Neural cell (in vitro differentiated cells): ENCODE measurements around the gene ZNF582. TPM values are rescaled to one million over a fixed set of nuclear protein-coding genes. Genes with fewer than 3 reads are reported as not detected.

ENCODE experiments used
- H2AFZ ChIP-seq: fragments of 200-600, 300-800 bp; sonication (generic), shearing (Covaris generic); 2 replicates; pipeline ENCODE4 v1.6.0; 2014; ENCODE audit warnings: low read depth, mild to moderate bottlenecking, antibody characterized with exemption, low read length, moderate library complexity
- H3F3A ChIP-seq: fragments of 200-600 bp; shearing (Covaris generic); 2 replicates; pipeline ENCODE4 v1.6.1; 2016; ENCODE audit warnings: mild to moderate bottlenecking, moderate library complexity, mixed read lengths, antibody characterized with exemption, low read length; ENCODE audit not compliant: insufficient read depth, poor library complexity, severe bottlenecking
- H3K27ac ChIP-seq: fragments of 200-600, 300-800 bp; sonication (generic), shearing (Covaris generic); 2 replicates; pipeline ENCODE4 v1.5.1; 2014; ENCODE audit warnings: mild to moderate bottlenecking, low read length, moderate library complexity
- H3K27me3 ChIP-seq: fragments of 300-800, 200-600 bp; sonication (generic), shearing (Covaris generic); 2 replicates; pipeline ENCODE4 v1.6.0; 2014; ENCODE audit warnings: mild to moderate bottlenecking, low read depth, low read length, moderate library complexity; ENCODE audit not compliant: insufficient read depth
- H3K36me3 ChIP-seq: fragments of 300-800, 200-600 bp; sonication (generic), shearing (Covaris generic); 2 replicates; pipeline ENCODE4 v1.5.1; 2014; ENCODE audit warnings: mild to moderate bottlenecking, antibody characterized with exemption, low read length, moderate library complexity; ENCODE audit not compliant: insufficient read depth
- H3K4me2 ChIP-seq: fragments of 300-800, 200-600 bp; sonication (generic), shearing (Covaris generic); 2 replicates; pipeline ENCODE4 v1.6.0; 2014; ENCODE audit warnings: mild to moderate bottlenecking, low read length
- H3K4me3 ChIP-seq: fragments of 300-800, 200-600 bp; sonication (generic), shearing (Covaris generic); 2 replicates; pipeline ENCODE4 v1.5.1; 2014; ENCODE audit warnings: mild to moderate bottlenecking, low read length, moderate library complexity
- H3K79me2 ChIP-seq: fragments of 200-600 bp; shearing (Covaris generic); replicated peaks from 2 replicates; pipeline ENCODE4 v1.6.0; 2014; ENCODE audit warnings: mild to moderate bottlenecking, low read length, moderate library complexity; ENCODE audit not compliant: insufficient read depth
- H3K9ac ChIP-seq: fragments of 300-800, 200-600 bp; sonication (generic), shearing (Covaris generic); 2 replicates; pipeline ENCODE4 v1.6.1; 2016; ENCODE audit warnings: mild to moderate bottlenecking, low read length, mixed read lengths
- H3K9me2 ChIP-seq: fragments of 200-600 bp; shearing (Covaris generic); 2 replicates; pipeline ENCODE4 v1.6.1; 2016; ENCODE audit warnings: mild to moderate bottlenecking, low read length, mixed read lengths; ENCODE audit not compliant: insufficient read depth
- H3K9me3 ChIP-seq: fragments of 200-600, 300-800 bp; sonication (generic), shearing (Covaris generic); 2 replicates; pipeline ENCODE4 v1.6.1; 2016; ENCODE audit warnings: mild to moderate bottlenecking, mixed run types, low read length, moderate library complexity, mixed read lengths
- H4K20me1 ChIP-seq: fragments of 200-600 bp; shearing (Covaris generic); 2 replicates; pipeline ENCODE4 v1.6.1; 2016; ENCODE audit warnings: mild to moderate bottlenecking, mixed run types; ENCODE audit not compliant: insufficient read depth
- CTCF ChIP-seq: fragments of 450-650 bp; IDR thresholded peaks from 2 replicates; pipeline ENCODE4 v1.5.1; 2014; ENCODE audit warnings: antibody characterized with exemption, mild to moderate bottlenecking, moderate library complexity; ENCODE audit not compliant: poor library complexity, severe bottlenecking
- EP300 ChIP-seq: fragments of 450-650 bp; conservative IDR thresholded peaks from 2 replicates; pipeline ENCODE4 v1.6.1; 2014; ENCODE audit warnings: antibody characterized with exemption, mild to moderate bottlenecking, moderate library complexity; ENCODE audit not compliant: poor library complexity, severe bottlenecking
- EZH2 ChIP-seq: fragments of 200-600, 300-800 bp; shearing (Covaris generic), sonication (generic); IDR thresholded peaks from 2 replicates; pipeline ENCODE4 v1.6.1; 2014; ENCODE audit warnings: antibody characterized with exemption, low read length, borderline replicate concordance, mild to moderate bottlenecking; ENCODE audit not compliant: insufficient read depth, poor library complexity, severe bottlenecking
- MXI1 ChIP-seq: fragments of 450-650 bp; conservative IDR thresholded peaks from 2 replicates; pipeline ENCODE4 v1.6.1; 2014; ENCODE audit warnings: antibody characterized with exemption, mild to moderate bottlenecking; ENCODE audit not compliant: poor library complexity, severe bottlenecking
- POLR2AphosphoS5 ChIP-seq: IDR thresholded peaks from 2 replicates; pipeline ENCODE4 v1.6.1; 2012
- RAD21 ChIP-seq: fragments of 450-650 bp; conservative IDR thresholded peaks from 2 replicates; pipeline ENCODE4 v1.6.1; 2014; ENCODE audit warnings: antibody characterized with exemption, mild to moderate bottlenecking, moderate library complexity
- REST ChIP-seq: IDR thresholded peaks from 2 replicates; pipeline ENCODE4 v1.6.1; 2012; ENCODE audit warnings: borderline replicate concordance
- SMC3 ChIP-seq: fragments of 450-650 bp; conservative IDR thresholded peaks from 2 replicates; pipeline ENCODE4 v1.6.1; 2014; ENCODE audit warnings: antibody characterized with exemption, mild to moderate bottlenecking, moderate library complexity; ENCODE audit not compliant: poor library complexity
- TAF1 ChIP-seq: IDR thresholded peaks from 2 replicates; pipeline ENCODE4 v1.6.1; 2012; ENCODE audit warnings: low read depth
- polyA plus RNA-seq: library from polyadenylated mRNA; depleted of rRNA; stranded (reverse); fragments of >200 nt; gene quantifications from 2 replicates; pipeline ENCODE4 v1.2.3, GENCODE V29; 2014

ZNF582 gene
- polyA plus RNA-seq, 1 donor from 2014 or later = 14.6 TPM

GRCh38 chr19:56367829-56368711 is 25.3 kb downstream of the ZNF582 start:
- Histone ChIP-seq H3K4me2 (peak overlapping the region; percentile 99), H2AFZ (peak overlapping the region; percentile 90), H3K4me3 (peak overlapping the region; percentile 92), H3K9me2 (no peaks in the 10 kb centered on the region), H3K27ac (peak overlapping the region; percentile 86), H3K79me2 (peaks cover 29% of the 10 kb centered on the region), H3K27me3 (no peaks in the 10 kb centered on the region), H3K9ac (peak overlapping the region; percentile 90), H3K9me3 (peaks cover 9% of the 10 kb centered on the region), H4K20me1 (no peaks in the 10 kb centered on the region), H3K36me3 (peaks cover 11% of the 10 kb centered on the region), H3F3A (peaks cover 4% of the 10 kb centered on the region)
- no peak for TF ChIP-seq EZH2
- peak; percentile 40 for TF ChIP-seq CTCF
- TF ChIP-seq RAD21 = peak; percentile 20
- TF ChIP-seq EP300 = no peak
- peak; percentile 90 for TF ChIP-seq POLR2AphosphoS5
- TF ChIP-seq TAF1 = peak; percentile 86
- peak; percentile 31 for TF ChIP-seq SMC3
- peak; percentile 78 for TF ChIP-seq REST
- TF ChIP-seq MXI1 = peak; percentile 77

GRCh38 chr19:56360841-56361240 is 32.5 kb downstream of the ZNF582 start:
- H3K9ac ChIP-seq = no peak overlapping the region
- H3K36me3 ChIP-seq = no peaks in the 10 kb centered on the region
- H3K27me3 ChIP-seq = no peaks in the 10 kb centered on the region
- H3K9me2 ChIP-seq = no peaks in the 10 kb centered on the region
- H3F3A ChIP-seq = no peaks in the 10 kb centered on the region
- H4K20me1 ChIP-seq = no peaks in the 10 kb centered on the region
- no peak overlapping the region for H3K4me3 ChIP-seq
- H3K27ac ChIP-seq = no peak overlapping the region
- no peaks in the 10 kb centered on the region for H3K79me2 ChIP-seq
- no peak overlapping the region for H3K4me2 ChIP-seq
- no peak for TF ChIP-seq CTCF
- TF ChIP-seq MXI1 = no peak
- TF ChIP-seq SMC3 = no peak
- no peak for TF ChIP-seq REST
- no peak for TF ChIP-seq TAF1
- TF ChIP-seq EP300 = no peak
- TF ChIP-seq RAD21 = no peak
- no peak for TF ChIP-seq EZH2
- no peak for TF ChIP-seq POLR2AphosphoS5
- H3K9me3 ChIP-seq = peaks cover 14% of the 10 kb centered on the region
- no peak overlapping the region for H2AFZ ChIP-seq
